HepG2 (cell line): Measurements from ENCODE around the gene TOMM40L. TPM values are rescaled to one million over a fixed set of nuclear protein-coding genes. Genes with fewer than 3 reads are reported as not detected.

Source experiments
- CCAR2 ChIP-seq: fragments of 200-400 bp; formaldehyde crosslinking; optimal IDR thresholded peaks from 2 replicates; pipeline ENCODE3; 2018; ENCODE audit warnings: low read depth, mild to moderate bottlenecking, low read length, moderate library complexity
- CEBPG ChIP-seq: IDR thresholded peaks from 2 replicates; pipeline ENCODE4 v1.6.1; 2016
- DR1 ChIP-seq: sonication (generic); formaldehyde crosslinking; IDR thresholded peaks from 2 replicates; pipeline ENCODE4 v1.8.0; 2021; ENCODE audit warnings: mild to moderate bottlenecking, missing genetic modification reagents, inconsistent platforms
- FOSL1 ChIP-seq: sonication (generic); formaldehyde crosslinking; IDR thresholded peaks from 2 replicates; pipeline ENCODE4 v1.9.0; 2021; ENCODE audit warnings: missing genetic modification reagents, borderline replicate concordance
- GLI4 ChIP-seq: sonication (generic); formaldehyde crosslinking; IDR thresholded peaks from 2 replicates; pipeline ENCODE4 v1.5.1; 2020; ENCODE audit warnings: missing genetic modification reagents, mild to moderate bottlenecking, moderate library complexity, borderline replicate concordance
- JDP2 ChIP-seq: sonication (generic); formaldehyde crosslinking; IDR thresholded peaks from 2 replicates; pipeline ENCODE4 v1.8.1; 2022; ENCODE audit warnings: missing genetic modification reagents, borderline replicate concordance
- JUND ChIP-seq: sonication (generic); formaldehyde crosslinking; IDR thresholded peaks from 2 replicates; pipeline ENCODE4 v1.8.0; 2022; ENCODE audit warnings: mild to moderate bottlenecking, missing genetic modification reagents
- PATZ1 ChIP-seq: sonication (generic); formaldehyde crosslinking; IDR thresholded peaks from 2 replicates; pipeline ENCODE4 v1.4.0; 2020; ENCODE audit warnings: missing genetic modification reagents
- POLR2A ChIP-seq, 2 experiments: IDR thresholded peaks; 2 replicates each; pipeline ENCODE4 v1.6.1; 2011; ENCODE audit warnings: low read depth in 2 of 2, low read length in 2 of 2, mild to moderate bottlenecking in 1 of 2, moderate library complexity in 1 of 2; ENCODE audit not compliant: insufficient read depth in 1 of 2
- PRMT3 ChIP-seq: sonication (generic); formaldehyde crosslinking; IDR thresholded peaks from 2 replicates; pipeline ENCODE4 v1.8.1; 2022; ENCODE audit warnings: low read depth, mild to moderate bottlenecking, moderate library complexity, missing genetic modification reagents, borderline replicate concordance
- SALL2 ChIP-seq: sonication (generic); formaldehyde crosslinking; IDR thresholded peaks from 2 replicates; pipeline ENCODE4 v1.8.1; 2023; ENCODE audit warnings: mild to moderate bottlenecking, missing genetic modification reagents, inconsistent platforms
- SOX13 ChIP-seq, 3 experiments: fragments of 450-650 bp in 1 of 3; sonication (generic) in 1 of 3; formaldehyde crosslinking in 1 of 3; IDR thresholded peaks in 2 of 3; conservative IDR thresholded peaks in 1 of 3; 2 replicates each; pipeline versions ENCODE4 v1.5.0 to v1.6.1; 2016 to 2020; ENCODE audit warnings: antibody characterized with exemption in 1 of 3, mild to moderate bottlenecking in 1 of 3, missing compliant biosample characterization in 1 of 3, missing genetic modification reagents in 1 of 3, moderate library complexity in 1 of 3
- YEATS4 ChIP-seq: sonication (generic); formaldehyde crosslinking; IDR thresholded peaks from 2 replicates; pipeline ENCODE4 v1.4.0; 2020; ENCODE audit warnings: missing genetic modification reagents, borderline replicate concordance
- ZBTB2 ChIP-seq: sonication (generic); formaldehyde crosslinking; IDR thresholded peaks from 2 replicates; pipeline ENCODE4 v1.8.0; 2022; ENCODE audit warnings: low read depth, missing genetic modification reagents
- ZNF281 ChIP-seq: sonication (generic); formaldehyde crosslinking; IDR thresholded peaks from 2 replicates; pipeline ENCODE4 v1.4.0; 2020; ENCODE audit warnings: missing genetic modification reagents, borderline replicate concordance
- ZNF770 ChIP-seq: sonication (generic); formaldehyde crosslinking; IDR thresholded peaks from 2 replicates; pipeline ENCODE4 v1.5.0; 2020; ENCODE audit warnings: mild to moderate bottlenecking, missing genetic modification reagents
- ZSCAN5A ChIP-seq: sonication (generic); formaldehyde crosslinking; IDR thresholded peaks from 2 replicates; pipeline ENCODE4 v1.8.0; 2022; ENCODE audit warnings: mild to moderate bottlenecking, missing genetic modification reagents, borderline replicate concordance
- polyA plus RNA-seq, 8 experiments: library from polyadenylated mRNA; depleted of rRNA in 3 of 8; stranded (reverse) in 7 of 8; unstranded in 1 of 8; fragments of >200 nt; fragmentation: Illumina TruSeq in 4 of 8; extraction: Trizol in 4 of 8; gene quantifications; 2 replicates each; pipeline versions ENCODE4 v1.2.1 to v1.2.3, GENCODE V29; 2011 to 2016; ENCODE audit warnings: low read depth in 4 of 8, missing spikeins in 1 of 8, mixed read lengths in 1 of 8; ENCODE audit not compliant: insufficient read depth in 1 of 8
- total RNA-seq, 5 experiments: library from RNA; depleted of rRNA; stranded (reverse); fragments of >200 nt; fragmentation: Illumina TruSeq; extraction: Trizol; gene quantifications; 2 replicates each; pipeline ENCODE4 v1.2.3, GENCODE V29; 2016; ENCODE audit warnings: low read depth in 1 of 5

TOMM40L gene
- total and polyA plus RNA-seq, 2 of the 13 experiments (the other 11 are each of a cell fraction or from before 2014, with no cell fraction given): 14.1 to 26.2 TPM

GRCh38 chr1:161219078-161219892 is 6.6 kb upstream of the TOMM40L start (continued):
- TF ChIP-seq ZBTB2 (peak; percentile 43; the same call in 1 of the 2 replicates), POLR2A (IDR thresholded peaks at IDR 0.05; ENCODE audit: insufficient read depth in 1 of 2, low read depth in 2 of 2, low read length in 2 of 2) (peak in 1 of 2 experiments; percentile 66; a peak in 2 of 4 replicates), FOSL1 (CRISPR knock-in tag) (0 out of 2 replicates have a peak, but pooled peaks have one; percentile 21), ZNF281 (CRISPR knock-in tag) (peak; percentile 48; the same call in 1 of the 2 replicates), YEATS4 (0 out of 2 replicates have a peak, but pooled peaks have one; percentile 49), DR1 (no peak), SALL2 (CRISPR knock-in tag) (0 out of 2 replicates have a peak, but pooled peaks have one; percentile 41), CEBPG (CRISPR knock-in tag) (no peak), ZSCAN5A (CRISPR knock-in tag) (0 out of 2 replicates have a peak, but pooled peaks have one; percentile 14), JDP2 (CRISPR knock-in tag) (peak; percentile 10; the same call in 1 of the 2 replicates), CCAR2 (no peak), PATZ1 (CRISPR knock-in tag) (peak; percentile 2), PRMT3 (peak; percentile 56; the same call in 1 of the 2 replicates), ZNF770 (CRISPR knock-in tag) (no peak), GLI4 (CRISPR knock-in tag) (no peak), SOX13 (IDR thresholded peaks at IDR 0.05) (peak; percentile 10; the same call in 1 of the 2 replicates), SOX13 (CRISPR knock-in tag; conservative IDR thresholded peaks at IDR 0.05 in 1 of 2, IDR thresholded peaks at IDR 0.05 in 1 of 2) (no peak), JUND (no peak)
